ENCODE data around the gene BPIFB2.

Gene BPIFB2

GRCh38 chr20:32986331-32986966, 21.1 kb upstream of the BPIFB2 start:
- DNase-seq: no peak

GRCh38 chr20:32987044-32987825, 20.3 kb upstream of the BPIFB2 start:
- DNase-seq: no peak

GRCh38 chr20:32988008-32988407, 19.5 kb upstream of the BPIFB2 start:
- DNase-seq: no peak

GRCh38 chr20:32989507-32990283, 17.8 kb upstream of the BPIFB2 start:
- DNase-seq: no peak

GRCh38 chr20:32990426-32990825, 17.1 kb upstream of the BPIFB2 start:
- no peak for DNase-seq

GRCh38 chr20:32991383-32991782, 16.1 kb upstream of the BPIFB2 start:
- DNase-seq: no peak

- no peak for DNase-seq
Measured at GRCh38 chr20:32991792-32992641, 15.5 kb upstream of the BPIFB2 start.

- no peak for DNase-seq
Measured at GRCh38 chr20:32993496-32994050, 13.9 kb upstream of the BPIFB2 start.

- no peak for DNase-seq
Measured at GRCh38 chr20:32995802-32996201, 11.7 kb upstream of the BPIFB2 start.

GRCh38 chr20:32997431-32997830, 10.1 kb upstream of the BPIFB2 start:
- no peak for DNase-seq

GRCh38 chr20:32999603-33000250, 7.8 kb upstream of the BPIFB2 start:
- DNase-seq: no peak

GRCh38 chr20:33000802-33001466, 6.6 kb upstream of the BPIFB2 start:
- no peak for DNase-seq

GRCh38 chr20:33002087-33002808, 5.3 kb upstream of the BPIFB2 start:
- no peak for DNase-seq

- DNase-seq: no peak
Measured at GRCh38 chr20:33004141-33004751, 3.3 kb upstream of the BPIFB2 start, which contains the start of gene SUN5. Gene SUN5 (minus strand): TSS chr20:33004433. CDS start chr20:33004340, 93 bp downstream.

GRCh38 chr20:33005132-33005566, 2.4 kb upstream of the BPIFB2 start:
- DNase-seq: no peak

GRCh38 chr20:33005908-33006775, 1.4 kb upstream of the BPIFB2 start:
- DNase-seq: no peak

GRCh38 chr20:33006776-33007375, 628 bp upstream of the BPIFB2 start:
- DNase-seq: no peak

All from activated naive CD4-positive, alpha-beta T cell treated with Interleukin-2 at 50 U/mL for 16 hours (primary cell).